ENCODE results near the gene SMIM17. TPM values are rescaled to one million over a fixed set of nuclear protein-coding genes. Genes with fewer than 3 reads are reported as not detected.

SMIM17 gene
- total RNA-seq, 1 experiment from 2014 or later, result not detected

DNA sequence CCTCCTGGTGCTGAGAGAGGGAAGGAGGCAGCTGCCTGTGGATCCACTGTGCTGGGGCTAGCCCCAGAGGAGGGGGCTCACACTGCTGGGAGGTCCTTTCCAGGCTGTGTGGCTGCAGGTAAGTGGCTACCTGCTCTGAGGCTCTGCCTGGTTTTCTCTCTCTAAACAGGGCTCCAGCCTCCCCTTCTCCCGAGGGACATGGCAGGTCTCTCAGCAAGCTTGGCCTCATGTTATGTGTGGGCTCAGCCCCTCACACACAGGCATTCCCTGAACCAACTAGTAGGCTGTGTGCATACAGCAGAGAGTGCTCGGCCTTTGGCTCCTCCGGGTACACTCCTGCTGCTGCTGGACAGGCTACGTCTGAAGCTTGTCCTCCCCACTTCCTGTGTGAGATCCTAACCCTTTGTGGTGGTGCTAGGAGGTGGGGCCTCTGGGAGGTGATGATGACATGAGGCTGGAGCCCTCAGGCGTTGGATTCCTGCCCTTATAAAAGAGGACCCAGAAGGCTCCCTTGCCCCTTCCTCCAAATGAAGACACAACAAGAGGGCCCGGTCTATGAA is 24.4 kb downstream of the SMIM17 start:
- H3K9ac ChIP-seq (ENCODE audit: low read length), result no peak overlapping the region
- POLR2A ChIA-PET, result no interaction called here
- BruUV-seq (replicated peaks), result no TSS peak
- no peaks in the 10 kb centered on the region for H3K27me3 ChIP-seq (ENCODE audit: insufficient read depth, low read length)
- H3K79me2 ChIP-seq (ENCODE audit: insufficient read depth, low read length), result no peaks in the 10 kb centered on the region
- no peaks in the 10 kb centered on the region for H3K36me3 ChIP-seq (ENCODE audit: control insufficient read depth in 1 of 2, insufficient read depth in 2 of 2, low read length in 2 of 2)
- H2AFZ ChIP-seq (ENCODE audit: low read depth, low read length, poor library complexity, severe bottlenecking), result no peak overlapping the region
- no peak overlapping the region for H3K27ac ChIP-seq (ENCODE audit: low read depth, low read length)
- H3K4me1 ChIP-seq (ENCODE audit: control insufficient read depth in 1 of 2, insufficient read depth in 2 of 2, low read length in 2 of 2), result no peaks in the 10 kb centered on the region
- RAD21 ChIA-PET (ENCODE audit: low non-redundant PET in 1 of 2, low total read pairs in 2 of 2, uncharacterized antibody in 2 of 2, unreplicated experiment in 2 of 2), result no interaction called here
- H3K4me2 ChIP-seq (ENCODE audit: low read length), result no peak overlapping the region
- H3K9me2 ChIP-seq (ENCODE audit: insufficient read depth), result no peaks in the 10 kb centered on the region
- ATAC-seq, result no peak
- H4K20me1 ChIP-seq (ENCODE audit: insufficient read depth), result no peaks in the 10 kb centered on the region
- peaks cover 0 to 14% of the 10 kb centered on the region in 2 experiments; a peak in 2 of 4 replicates for H3K9me3 ChIP-seq (ENCODE audit: control insufficient read depth in 1 of 2, insufficient read depth in 1 of 2, low read depth in 1 of 2, low read length in 2 of 2)
- CTCF ChIA-PET, result no interaction called here
- TF ChIP-seq SIN3A (IDR thresholded peaks at IDR 0.05; ENCODE audit: low read depth) (no peak), SRF (IDR thresholded peaks at IDR 0.05; ENCODE audit: low read depth) (no peak), EZH2phosphoT487 (IDR thresholded peaks at IDR 0.05; ENCODE audit: borderline replicate concordance) (no peak), CBX3 (IDR thresholded peaks at IDR 0.05; ENCODE audit: low read depth) (no peak), ZNF274 (IDR thresholded peaks at IDR 0.05; ENCODE audit: low read depth, low read length) (no peak), SP1 (IDR thresholded peaks at IDR 0.05; ENCODE audit: low read depth) (no peak), RAD21 (IDR thresholded peaks at IDR 0.05; ENCODE audit: low read depth) (no peak), ELF1 (IDR thresholded peaks at IDR 0.05; ENCODE audit: borderline replicate concordance, low read depth) (no peak), FOSL1 (IDR thresholded peaks at IDR 0.05; ENCODE audit: low read depth) (no peak), EZH2 (IDR thresholded peaks at IDR 0.05) (no peak), EGR1 (IDR thresholded peaks at IDR 0.05; ENCODE audit: low read depth) (no peak), CEBPB (IDR thresholded peaks at IDR 0.05; ENCODE audit: low read depth) (no peak)
- TF ChIP-seq, protein P1, sequence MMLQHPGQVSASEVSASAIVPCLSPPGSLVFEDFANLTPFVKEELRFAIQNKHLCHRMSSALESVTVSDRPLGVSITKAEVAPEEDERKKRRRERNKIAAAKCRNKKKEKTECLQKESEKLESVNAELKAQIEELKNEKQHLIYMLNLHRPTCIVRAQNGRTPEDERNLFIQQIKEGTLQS (IDR thresholded peaks at IDR 0.05), result no peak
- TF ChIP-seq, protein P2, sequence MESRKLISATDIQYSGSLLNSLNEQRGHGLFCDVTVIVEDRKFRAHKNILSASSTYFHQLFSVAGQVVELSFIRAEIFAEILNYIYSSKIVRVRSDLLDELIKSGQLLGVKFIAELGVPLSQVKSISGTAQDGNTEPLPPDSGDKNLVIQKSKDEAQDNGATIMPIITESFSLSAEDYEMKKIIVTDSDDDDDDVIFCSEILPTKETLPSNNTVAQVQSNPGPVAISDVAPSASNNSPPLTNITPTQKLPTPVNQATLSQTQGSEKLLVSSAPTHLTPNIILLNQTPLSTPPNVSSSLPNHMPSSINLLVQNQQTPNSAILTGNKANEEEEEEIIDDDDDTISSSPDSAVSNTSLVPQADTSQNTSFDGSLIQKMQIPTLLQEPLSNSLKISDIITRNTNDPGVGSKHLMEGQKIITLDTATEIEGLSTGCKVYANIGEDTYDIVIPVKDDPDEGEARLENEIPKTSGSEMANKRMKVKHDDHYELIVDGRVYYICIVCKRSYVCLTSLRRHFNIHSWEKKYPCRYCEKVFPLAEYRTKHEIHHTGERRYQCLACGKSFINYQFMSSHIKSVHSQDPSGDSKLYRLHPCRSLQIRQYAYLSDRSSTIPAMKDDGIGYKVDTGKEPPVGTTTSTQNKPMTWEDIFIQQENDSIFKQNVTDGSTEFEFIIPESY (IDR thresholded peaks at IDR 0.05; ENCODE audit: extremely low read depth, insufficient replicate concordance, low read length), result no peak
- TF ChIP-seq, protein P3, sequence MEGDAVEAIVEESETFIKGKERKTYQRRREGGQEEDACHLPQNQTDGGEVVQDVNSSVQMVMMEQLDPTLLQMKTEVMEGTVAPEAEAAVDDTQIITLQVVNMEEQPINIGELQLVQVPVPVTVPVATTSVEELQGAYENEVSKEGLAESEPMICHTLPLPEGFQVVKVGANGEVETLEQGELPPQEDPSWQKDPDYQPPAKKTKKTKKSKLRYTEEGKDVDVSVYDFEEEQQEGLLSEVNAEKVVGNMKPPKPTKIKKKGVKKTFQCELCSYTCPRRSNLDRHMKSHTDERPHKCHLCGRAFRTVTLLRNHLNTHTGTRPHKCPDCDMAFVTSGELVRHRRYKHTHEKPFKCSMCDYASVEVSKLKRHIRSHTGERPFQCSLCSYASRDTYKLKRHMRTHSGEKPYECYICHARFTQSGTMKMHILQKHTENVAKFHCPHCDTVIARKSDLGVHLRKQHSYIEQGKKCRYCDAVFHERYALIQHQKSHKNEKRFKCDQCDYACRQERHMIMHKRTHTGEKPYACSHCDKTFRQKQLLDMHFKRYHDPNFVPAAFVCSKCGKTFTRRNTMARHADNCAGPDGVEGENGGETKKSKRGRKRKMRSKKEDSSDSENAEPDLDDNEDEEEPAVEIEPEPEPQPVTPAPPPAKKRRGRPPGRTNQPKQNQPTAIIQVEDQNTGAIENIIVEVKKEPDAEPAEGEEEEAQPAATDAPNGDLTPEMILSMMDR (IDR thresholded peaks at IDR 0.05 in 2 of 3, conservative IDR thresholded peaks at IDR 0.05 in 1 of 3; ENCODE audit: borderline replicate concordance in 1 of 3, insufficient read depth in 1 of 3, low read depth in 2 of 3, low read length in 2 of 3), result no peak
- TF ChIP-seq, protein P4, sequence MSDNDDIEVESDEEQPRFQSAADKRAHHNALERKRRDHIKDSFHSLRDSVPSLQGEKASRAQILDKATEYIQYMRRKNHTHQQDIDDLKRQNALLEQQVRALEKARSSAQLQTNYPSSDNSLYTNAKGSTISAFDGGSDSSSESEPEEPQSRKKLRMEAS (IDR thresholded peaks at IDR 0.05), result no peak
- H3K4me3 ChIP-seq (replicated peaks in 1 of 2; ENCODE audit: low read depth in 1 of 2, low read length in 2 of 2), result no peak overlapping the region
- intact Hi-C loops (cut with micrococcal nuclease), result no loop called here
- DNase-seq (ENCODE audit: low read depth, low spot score), result no peak

All from HCT116 (cell line).